Left ventricle myocardium superior (tissue), 1 donor: Measurements from ENCODE around the gene PMM2. TPM values are rescaled to one million over a fixed set of nuclear protein-coding genes. Genes with fewer than 3 reads are reported as not detected.
"Not testable (repeated sequence)": the region's sequence is repeated elsewhere in the genome, so short reads cannot be mapped to it uniquely, and the experiment has no call there.

Source experiments
- ATAC-seq: fragments of 200-7000 bp; cut with Tn5 transposase; one replicate; pipeline ENCODE4 v1.9.1; 2020; ENCODE audit warnings: mild to moderate bottlenecking, moderate library complexity
- DNase-seq: peaks from one replicate; pipeline ENCODE4 v3.0.0-alpha.2; 2020
- intact Hi-C: fragments of 100-400 bp; cut with micrococcal nuclease; formaldehyde crosslinking; loops from one replicate; pipeline ENCODE4 v1.11.0; 2022
- total RNA-seq: library from RNA; stranded (reverse); fragmentation: NEBNext Ultra II Directional; extraction: Animal tissue kit (Norgen Biotek cat#: 25700); gene quantifications from one replicate; pipeline ENCODE4 v1.2.1, GENCODE V29; 2021
- donor health status: DM: no; HTN: yes; CAD: no; lungs with severe emphysema.

Gene PMM2
- total RNA-seq, 1 donor from 2014 or later = 15.3 TPM

DNA sequence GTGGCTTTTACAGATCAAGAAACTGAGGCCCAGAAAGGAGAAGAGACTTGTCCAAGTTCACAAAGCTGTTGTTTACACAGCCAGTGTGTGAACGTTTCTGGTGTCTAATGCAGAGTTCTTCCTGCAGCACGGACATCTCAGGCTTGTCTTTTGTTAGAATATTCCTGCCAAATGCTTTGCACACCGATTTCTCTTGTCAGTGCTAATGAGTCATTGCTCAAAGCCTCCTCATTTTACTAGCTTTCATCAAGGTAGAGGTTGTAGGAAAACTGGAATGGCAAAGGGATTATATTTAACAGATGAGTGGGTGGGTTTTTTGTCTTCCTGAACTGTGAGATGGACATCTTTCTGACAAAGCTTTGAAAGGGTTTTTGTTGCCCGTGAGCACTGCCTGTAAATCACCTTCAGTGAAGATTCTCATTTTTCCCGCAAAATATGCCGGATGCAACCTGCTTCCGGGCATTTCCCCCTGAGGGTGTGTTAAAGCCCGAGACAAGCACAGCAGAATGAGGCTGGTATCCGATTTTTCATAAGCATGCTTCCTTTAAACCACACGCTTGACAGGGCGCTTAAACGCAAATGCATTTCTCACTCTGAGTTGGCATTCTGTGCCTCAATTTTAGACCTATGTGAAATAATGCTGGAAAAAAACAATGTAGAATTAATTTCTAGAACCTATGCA lies 14.7 kb downstream of the PMM2 start:
- intact Hi-C loops = no loop called here
- DNase-seq (no peak), ATAC-seq (no peak)

DNA sequence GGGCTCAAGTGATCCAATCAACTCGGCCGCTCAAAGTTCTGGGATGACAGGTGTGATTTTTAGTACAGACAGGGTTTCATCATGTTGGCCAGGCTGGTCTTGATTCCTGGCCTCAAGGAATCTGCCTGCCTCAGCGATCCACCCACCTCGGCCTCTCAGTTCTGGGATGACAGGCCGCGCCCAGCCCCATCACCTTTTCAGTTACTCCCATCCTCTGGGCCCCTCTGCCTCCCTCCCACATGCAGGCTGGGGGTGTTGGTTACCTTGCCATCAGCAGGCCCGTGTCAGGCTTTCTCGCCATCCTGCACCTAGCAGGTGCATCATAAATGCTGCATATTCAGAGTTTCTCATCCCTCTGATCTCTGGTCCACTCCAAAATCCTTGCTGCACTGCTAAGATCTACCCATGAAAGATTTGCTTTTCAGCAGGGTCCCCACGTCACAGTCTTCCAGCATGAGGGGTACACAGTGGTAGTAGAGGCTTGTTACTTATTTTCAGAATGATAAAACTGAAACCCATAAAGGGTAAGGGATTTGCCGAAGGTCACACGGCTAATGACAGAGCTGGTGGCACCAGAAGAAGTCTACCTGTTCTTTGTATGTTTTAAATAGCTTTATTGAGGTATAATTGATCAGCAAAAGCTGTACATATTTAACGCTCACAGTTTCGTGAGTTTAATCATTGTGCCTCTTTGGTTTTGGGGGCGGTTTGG lies 16.6 kb downstream of the PMM2 start:
- intact Hi-C loops = no loop called here
- ATAC-seq (no peak), DNase-seq (no peak)

DNA sequence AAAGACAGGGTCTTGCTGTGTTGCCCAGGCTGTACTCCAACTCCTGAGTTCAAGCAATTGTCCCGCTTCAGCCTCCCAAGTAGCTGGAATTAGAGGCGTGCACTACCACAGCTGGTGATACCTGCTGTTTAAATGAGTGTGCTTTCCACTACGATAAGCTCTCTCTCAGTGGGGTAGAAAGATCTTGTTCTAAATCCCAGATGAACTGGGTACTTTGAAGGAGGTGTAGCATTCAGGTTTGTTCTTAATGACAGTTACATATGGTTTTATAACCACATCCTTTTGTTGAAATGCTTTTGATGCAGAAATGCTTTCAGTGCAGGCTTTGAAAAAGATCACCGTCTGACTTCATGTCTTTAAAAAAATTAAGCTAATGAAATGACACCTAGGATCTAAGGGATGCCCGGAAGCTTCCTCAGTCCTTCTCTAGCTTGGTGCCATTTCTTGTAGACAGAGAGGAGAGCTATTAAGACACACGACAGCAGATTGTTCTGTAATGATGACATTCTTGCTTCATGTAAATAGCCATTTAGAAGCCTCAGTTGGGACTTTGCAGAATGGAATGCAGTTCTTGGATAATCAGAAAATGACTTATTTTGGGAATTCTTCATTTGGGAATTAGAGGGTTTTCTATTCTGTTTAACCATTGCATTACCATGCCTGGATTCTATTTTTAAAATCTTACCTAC lies 19.5 kb downstream of the PMM2 start:
- intact Hi-C loops = no loop called here
- ATAC-seq = no peak
- DNase-seq = no peak

DNA sequence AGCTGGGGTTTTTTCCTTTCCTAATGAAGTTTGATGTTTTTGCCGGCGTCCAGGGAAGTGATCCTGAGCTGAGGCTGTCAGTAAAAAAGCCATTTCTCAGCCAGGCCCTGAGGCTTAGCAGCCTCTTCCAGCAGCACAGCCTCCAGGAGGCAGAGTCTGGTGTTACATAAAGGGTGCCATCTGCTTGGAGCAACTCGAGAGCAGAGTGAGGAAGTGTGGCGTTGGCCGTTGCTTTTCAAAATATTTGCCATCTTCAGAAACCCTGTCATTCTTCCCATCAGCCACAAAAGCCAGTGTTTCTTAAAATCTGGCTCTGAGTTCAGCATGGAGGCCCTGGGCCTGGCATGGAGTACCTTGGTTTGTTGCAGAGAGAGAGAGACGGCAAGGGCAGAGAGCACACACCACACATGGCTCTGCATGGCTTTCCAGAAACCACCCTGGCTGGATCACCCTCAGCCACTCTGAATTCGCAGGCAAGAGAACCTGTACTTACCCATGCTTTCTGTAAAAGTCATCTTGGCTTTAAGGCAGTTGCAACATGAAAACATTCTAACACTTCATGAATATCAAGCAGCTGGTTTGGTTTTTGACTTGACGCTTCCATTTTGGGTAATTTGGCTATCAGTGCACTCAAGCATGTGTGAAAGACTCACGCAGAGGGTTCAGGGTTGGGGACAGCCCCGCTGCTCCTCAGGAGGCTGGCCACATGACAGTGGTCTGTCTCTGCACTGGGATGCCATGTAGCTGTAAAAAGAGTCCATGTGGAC lies 21.0 kb downstream of the PMM2 start:
- intact Hi-C loops = no loop called here
- ATAC-seq (no peak), DNase-seq (no peak)

DNA sequence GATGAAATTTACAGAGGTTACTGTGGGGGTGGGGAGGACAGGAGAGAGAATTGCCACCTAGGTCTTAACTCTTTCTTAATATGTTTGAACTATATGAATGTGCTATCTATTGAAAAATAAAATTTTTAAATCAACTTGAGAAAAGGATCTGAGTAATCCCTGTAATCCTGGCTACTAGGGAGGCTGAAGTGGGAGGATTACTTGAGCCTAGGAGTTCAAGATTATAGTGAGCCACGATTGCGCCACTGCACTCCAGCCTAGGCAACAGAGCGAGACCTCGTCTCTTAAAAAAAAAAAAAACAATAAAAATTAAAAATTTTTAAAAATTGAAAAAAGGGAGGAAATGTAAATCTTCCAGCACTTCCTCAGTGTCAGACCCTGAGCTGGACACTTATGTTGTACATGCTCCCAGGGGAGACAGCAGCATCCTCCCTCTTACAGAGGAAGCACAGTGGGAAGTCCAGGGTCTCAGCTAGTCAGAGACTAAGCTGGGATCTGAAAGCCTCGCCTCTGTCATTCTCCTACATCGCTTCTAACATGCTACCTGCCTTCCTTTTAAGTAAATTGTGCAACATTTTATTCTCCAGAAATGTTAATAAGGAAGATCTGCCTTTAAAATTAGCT lies 21.9 kb downstream of the PMM2 start:
- intact Hi-C loops = no loop called here
- DNase-seq (no peak), ATAC-seq (no peak)

DNA sequence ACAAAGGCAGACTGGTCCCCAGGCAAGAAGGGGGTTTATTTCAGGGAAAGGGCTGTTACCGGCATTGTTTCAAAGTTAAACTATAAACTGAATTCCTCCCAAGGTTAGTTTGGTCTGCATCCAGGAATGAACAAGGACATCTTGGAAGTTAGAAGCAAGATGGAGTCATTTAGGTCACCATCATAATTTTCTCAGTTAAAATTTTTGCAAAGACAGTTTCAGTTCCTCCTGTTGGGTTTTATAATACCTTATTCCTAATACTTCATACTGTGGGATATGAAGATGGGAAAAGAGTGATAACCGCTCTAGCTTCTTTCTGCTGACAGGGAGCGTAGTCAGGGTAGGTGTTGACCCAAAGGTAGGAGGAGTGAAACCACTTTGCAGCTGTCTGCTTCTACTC lies 24.8 kb downstream of the PMM2 start:
- intact Hi-C loops = no loop called here
- DNase-seq = no peak
- ATAC-seq = no peak

DNA sequence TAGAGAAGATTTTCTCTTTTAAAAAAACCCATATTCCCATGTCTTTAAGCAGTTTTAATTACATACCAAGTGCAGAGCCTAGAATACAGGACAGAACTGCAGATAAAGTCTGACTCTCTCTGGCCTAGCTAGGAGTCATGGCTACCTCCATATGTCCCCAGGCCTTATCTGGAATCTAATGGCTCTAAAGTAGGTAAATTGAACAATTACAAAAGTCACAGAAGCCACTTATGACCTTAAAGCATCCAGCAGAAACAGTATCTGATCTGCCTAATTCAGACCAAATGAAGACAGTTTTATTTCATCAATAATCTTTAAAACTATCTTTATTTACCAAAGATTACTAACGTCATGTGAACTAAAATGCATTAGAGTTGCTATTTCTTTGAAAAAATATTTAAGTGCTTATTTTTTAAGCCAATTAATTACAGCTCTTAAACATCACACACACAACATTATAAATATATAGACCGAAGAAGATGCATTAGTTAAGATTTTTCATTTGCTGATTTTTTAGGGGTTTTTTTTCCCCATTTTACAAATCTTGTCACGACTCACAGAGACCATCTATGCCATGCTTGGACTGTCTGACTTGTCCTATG lies 28.7 kb downstream of the PMM2 start:
- intact Hi-C loops = no loop called here
- ATAC-seq = no peak
- DNase-seq = no peak

DNA sequence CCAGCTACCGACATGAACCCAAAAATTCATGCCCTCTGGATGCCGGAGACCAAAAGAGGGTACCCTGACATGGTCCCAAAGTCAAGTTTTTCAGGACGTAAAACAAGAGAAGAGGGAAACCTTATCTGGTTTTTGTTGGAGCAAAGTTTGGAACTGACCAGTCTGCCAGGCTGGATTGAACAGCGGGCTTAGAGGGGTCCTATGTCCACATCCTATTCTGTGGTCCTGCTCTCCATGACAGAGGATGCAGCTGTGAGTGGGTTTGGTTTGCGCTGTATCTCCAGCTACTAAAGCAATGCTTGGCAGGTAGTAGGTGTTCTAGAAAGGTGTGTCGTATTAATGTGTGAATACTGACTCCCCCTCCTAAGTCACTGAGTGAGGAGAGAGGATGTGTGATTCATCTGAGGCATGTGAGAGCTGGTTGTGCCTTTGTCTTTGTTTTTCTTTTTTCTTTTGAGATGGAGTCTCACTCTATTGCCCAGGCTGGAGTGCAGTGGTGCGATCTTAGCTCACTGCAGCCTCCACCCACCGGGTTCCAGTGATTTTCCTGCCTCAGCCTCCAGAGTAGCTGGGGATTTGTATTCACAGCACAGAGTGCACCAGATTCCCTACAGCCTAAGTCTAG lies 31.0 kb downstream of the PMM2 start:
- ATAC-seq (no peak), DNase-seq (no peak)
- intact Hi-C loops = no loop called here

DNA sequence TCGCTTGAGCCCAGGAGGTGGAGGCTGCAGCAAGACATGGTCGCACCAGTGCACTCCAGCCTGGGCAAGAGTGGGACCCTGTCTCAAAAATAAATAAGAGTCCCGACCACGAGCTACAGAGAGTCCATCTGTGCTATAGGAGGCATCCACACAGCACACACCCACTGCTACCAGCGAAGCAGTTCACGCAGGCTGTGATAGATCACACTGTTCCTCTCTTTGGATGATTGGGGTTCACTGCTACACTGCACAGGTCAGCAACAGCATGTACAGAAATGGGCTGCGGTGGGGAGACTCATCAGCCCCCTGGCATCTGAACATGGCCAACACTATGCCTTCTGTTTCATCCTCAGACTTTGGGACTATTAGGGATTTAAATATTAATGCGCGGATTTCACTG lies 33.8 kb downstream of the PMM2 start:
- no peak for ATAC-seq
- DNase-seq = no peak
- intact Hi-C loops = no loop called here

DNA sequence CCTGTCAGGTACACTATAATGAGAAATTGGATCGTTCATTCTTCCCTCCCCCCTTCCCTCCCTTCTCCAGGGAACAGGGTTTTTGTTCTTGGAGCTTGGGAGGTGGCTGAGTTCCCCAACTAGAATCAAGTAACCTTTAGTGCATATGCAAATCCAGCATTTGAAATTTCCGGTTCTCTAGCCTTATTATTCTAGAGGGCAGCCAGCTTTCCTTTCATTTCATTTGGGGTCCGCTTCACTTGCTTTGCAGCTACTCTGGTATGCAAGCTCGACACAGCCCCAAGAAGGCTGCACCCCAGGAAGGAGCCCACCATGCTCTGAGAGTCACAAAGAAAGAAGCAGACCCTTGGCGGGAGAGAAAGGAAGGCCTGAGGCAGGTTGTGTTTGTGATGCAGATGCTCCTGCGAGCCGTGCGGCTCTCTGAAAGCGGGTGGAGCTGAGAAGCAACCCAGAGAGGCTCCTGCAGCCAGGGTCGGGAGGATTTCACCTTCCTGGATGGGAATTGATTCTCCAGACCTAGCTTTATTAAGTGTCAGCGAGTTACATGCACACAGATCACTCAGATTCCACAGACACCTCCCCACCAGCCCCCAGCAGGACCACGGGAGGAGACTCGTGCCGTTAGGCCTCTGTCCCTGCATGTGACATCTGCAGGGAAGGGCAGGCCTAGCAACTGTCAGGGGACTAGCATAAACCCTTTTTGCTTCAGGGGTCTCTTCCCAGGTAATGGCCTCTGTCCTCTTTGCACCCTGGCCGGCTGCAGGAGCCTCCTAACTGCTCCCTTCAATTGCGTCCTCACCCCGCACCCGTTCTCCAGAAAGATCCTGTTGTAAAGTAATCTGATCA lies 34.5 kb downstream of the PMM2 start:
- intact Hi-C loops = no loop called here
- no peak for ATAC-seq
- DNase-seq = no peak

DNA sequence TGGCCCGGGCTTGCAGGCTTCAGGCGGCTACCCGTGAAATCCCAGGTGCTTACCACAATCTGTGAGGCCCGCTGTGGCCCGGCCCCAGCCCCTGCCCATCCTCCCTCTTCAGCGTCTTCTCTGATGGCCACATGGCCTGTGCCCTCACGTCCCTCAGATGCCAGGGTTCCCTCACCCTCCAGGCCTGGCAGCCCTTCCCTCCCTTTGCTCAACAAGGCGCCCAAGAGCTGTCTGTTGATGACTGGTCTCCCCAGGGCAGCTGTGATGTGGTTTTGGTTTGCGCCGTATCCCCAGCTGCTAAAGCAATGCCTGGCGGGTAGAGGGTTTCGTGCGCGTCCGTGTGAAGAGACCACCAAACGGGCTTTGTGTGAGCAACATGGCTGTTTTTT lies 35.1 kb downstream of the PMM2 start:
- intact Hi-C loops = no loop called here
- DNase-seq (no peak), ATAC-seq (no peak)

DNA sequence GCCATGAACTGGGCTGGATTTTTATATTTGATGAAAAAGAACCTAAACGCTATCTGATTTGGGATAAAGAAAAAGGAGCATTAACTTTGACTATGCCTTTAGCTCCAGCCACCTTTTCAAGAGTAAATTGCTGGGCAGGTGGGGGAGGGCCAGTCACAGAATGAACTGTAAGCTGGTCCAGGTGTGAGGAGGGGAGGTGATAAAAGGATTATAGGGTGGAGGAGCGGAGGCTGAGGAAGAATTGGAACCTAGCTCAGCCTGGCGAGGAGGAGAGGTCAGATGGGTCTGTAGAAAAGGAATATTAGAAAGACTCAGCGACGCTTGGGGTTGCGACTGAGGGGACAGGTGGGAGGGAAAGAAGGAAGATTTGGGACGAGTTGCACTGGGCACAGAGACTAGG lies 39.2 kb downstream of the PMM2 start:
- ATAC-seq, intact Hi-C loops, DNase-seq: not testable (repeated sequence)

DNA sequence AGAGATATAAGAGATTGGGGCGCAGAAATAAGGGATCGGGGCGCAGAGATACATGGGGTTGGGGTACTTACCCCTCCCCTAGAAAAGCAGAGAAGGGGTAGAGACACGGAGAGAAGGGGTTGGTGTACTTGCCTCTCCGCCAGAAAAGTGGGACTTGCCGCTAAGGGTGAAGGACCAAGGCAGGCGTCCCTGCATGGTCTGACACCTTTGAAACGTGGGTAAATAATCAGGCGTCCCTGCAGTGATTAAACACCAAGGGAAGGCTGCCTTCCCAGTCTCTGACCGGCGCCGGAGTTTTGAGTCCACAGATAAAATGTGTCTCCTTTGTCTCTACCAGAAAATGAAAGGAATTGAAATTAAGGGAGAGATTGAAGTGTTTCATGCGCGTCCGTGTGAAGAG lies 40.0 kb downstream of the PMM2 start:
- intact Hi-C loops, DNase-seq, ATAC-seq: not testable (repeated sequence)

DNA sequence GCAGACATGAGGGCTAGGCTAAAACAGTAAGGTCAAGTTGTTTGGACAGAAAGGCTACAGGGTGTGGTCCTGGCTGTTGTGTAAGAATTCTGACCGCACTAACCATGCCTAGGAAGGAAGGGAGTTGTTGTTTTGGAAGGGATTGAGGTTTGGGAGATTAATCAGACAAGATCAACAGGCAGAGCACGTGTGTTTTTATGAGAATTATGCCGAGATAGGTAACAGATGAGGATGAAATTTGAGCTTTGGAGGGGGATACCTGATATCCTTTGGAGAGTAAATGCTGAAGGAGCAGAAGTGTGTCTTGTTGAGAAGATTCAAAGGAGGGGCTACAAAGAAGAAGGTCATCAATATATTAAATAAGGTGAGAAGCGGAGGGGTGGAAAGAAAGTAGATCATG lies 44.4 kb downstream of the PMM2 start:
- ATAC-seq, DNase-seq, intact Hi-C loops: not testable (repeated sequence)

DNA sequence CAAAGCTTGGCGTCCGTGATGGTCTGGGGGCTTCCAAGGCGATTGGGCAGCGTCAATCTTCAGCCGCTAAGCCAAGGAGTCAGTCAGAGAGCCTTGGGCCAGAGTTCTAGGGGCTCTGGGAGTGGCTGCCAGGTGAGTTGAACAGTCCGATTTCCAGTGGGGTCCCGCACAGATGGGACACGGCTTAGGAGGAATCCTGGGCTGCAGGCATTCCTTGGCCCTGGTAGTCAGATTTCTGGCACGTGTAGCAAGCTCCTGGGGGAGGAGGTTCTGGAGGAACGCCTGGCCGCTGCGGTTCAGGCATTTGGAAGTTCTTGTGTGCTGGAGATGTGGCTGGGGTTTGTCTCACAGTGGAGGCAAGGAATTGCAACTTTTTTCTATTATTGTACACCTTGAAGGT lies 45.7 kb downstream of the PMM2 start:
- DNase-seq, ATAC-seq, intact Hi-C loops: not testable (repeated sequence)

DNA sequence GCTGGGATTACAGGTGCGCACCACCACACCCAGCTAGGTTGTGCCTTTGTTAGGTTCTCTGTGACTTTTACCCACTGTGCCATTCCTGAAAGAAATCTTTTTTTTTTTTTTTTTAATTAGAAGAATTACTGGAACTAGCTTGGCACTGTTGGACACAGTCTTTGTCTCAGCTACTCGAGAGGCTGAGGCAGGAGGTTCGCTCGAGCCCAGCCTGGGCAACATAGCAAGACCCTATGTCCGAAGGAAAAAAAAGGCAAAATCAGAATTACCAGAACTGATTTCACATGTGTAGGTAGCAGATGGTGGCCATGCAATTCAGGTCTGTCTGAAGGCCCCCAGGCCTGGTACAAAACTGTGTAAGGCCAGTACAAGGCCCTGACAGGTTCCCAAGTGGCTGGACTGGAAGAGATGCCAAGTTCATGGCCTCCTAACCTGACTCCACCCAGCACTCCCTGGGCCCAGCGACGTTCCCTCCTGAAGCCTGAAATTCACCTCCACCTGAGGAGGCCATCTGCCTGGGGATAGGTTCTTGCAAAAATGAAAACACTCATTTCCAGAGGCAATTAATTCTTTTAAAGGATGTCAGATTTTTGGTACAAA lies 48.2 kb downstream of the PMM2 start:
- ATAC-seq = no peak
- intact Hi-C loops = no loop called here
- DNase-seq = no peak

DNA sequence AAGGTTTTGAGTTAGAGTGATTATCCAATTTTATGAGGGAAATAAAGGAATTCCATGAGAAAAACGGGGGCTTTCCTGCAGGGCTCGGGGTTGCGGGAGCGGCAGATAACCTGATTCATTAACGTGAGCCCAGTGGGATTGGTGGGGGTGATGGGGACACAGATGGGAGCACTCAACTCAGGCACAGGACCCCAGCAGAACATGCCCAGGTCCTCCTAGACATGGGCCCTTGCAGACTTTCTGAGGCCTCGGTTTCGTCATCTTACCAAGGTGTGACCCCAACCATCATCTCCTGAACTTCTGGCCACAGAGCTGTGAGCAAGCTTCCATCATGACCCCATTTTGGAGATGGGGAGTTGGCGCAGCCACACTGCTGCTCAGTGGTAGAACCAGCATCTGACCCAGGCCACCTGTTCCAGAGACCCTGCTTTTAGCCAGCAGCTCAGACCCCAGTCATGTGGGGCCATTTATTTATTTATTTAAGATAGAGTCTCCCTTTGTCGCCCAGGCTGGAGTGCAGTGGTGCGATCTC lies 48.8 kb downstream of the PMM2 start:
- ATAC-seq (no peak), DNase-seq (no peak)
- intact Hi-C loops = no loop called here
